Measurements from ENCODE around the gene GTSE1.

The GTSE1 gene

GRCh38 chr22:46330426-46330825 is 33.8 kb downstream of the GTSE1 start:
- DNase-seq = no peak

GRCh38 chr22:46331496-46331895 is 34.8 kb downstream of the GTSE1 start:
- no peak for DNase-seq

GRCh38 chr22:46335201-46336118 is 38.8 kb downstream of the GTSE1 start, which contains the start of gene TRMU:
TSS of gene TRMU (plus strand) at chr22:46335714. CDS start at chr22:46335765, 51 bp downstream.
- DNase-seq = peak in 1 of 2 experiments; percentile 12

- DNase-seq = no peak
Measured at GRCh38 chr22:46336119-46337078, 39.7 kb downstream of the GTSE1 start.

- no peak for DNase-seq
Measured at GRCh38 chr22:46337870-46338269, 41.2 kb downstream of the GTSE1 start.

- no peak for DNase-seq
Measured at GRCh38 chr22:46338636-46339035, 42.0 kb downstream of the GTSE1 start.

- DNase-seq = no peak
Measured at GRCh38 chr22:46339956-46340355, 43.3 kb downstream of the GTSE1 start.

- DNase-seq = no peak
Measured at GRCh38 chr22:46340676-46341075, 44.0 kb downstream of the GTSE1 start.

- no peak for DNase-seq
Measured at GRCh38 chr22:46346680-46347405, 50.2 kb downstream of the GTSE1 start.

- no peak for DNase-seq
Measured at GRCh38 chr22:46347646-46348045, 51.0 kb downstream of the GTSE1 start.

- no peak for DNase-seq
Measured at GRCh38 chr22:46348099-46348695, 51.5 kb downstream of the GTSE1 start.

- no peak for DNase-seq
Measured at GRCh38 chr22:46349238-46349637, 52.6 kb downstream of the GTSE1 start.

- DNase-seq = no peak
Measured at GRCh38 chr22:46349681-46350080, 53.0 kb downstream of the GTSE1 start.

- no peak for DNase-seq
Measured at GRCh38 chr22:46350121-46350520, 53.5 kb downstream of the GTSE1 start.

GRCh38 chr22:46350646-46351045 is 54.0 kb downstream of the GTSE1 start:
- DNase-seq = no peak

GRCh38 chr22:46351131-46351735 is 54.6 kb downstream of the GTSE1 start:
- DNase-seq = no peak

- no peak for DNase-seq
Measured at GRCh38 chr22:46351767-46352166, 55.1 kb downstream of the GTSE1 start.

GRCh38 chr22:46352276-46352675 is 55.6 kb downstream of the GTSE1 start:
- DNase-seq = no peak

- DNase-seq = peak; percentile 38 to 70
Measured at GRCh38 chr22:46352691-46353386, 56.2 kb downstream of the GTSE1 start.

- no peak for DNase-seq
Measured at GRCh38 chr22:46353483-46354105, 56.9 kb downstream of the GTSE1 start.
